Muscle of leg (tissue), 11 donors: ENCODE results near the gene GRID1. TPM values are rescaled to one million over a fixed set of nuclear protein-coding genes. Genes with fewer than 3 reads are reported as not detected.

ENCODE experiments used
- DNase-seq: peaks from one replicate; pipeline ENCODE4 v3.0.0; 2013
- H3K27ac ChIP-seq: one replicate; pipeline ENCODE4 v1.5.1; 2013; ENCODE audit warnings: mild to moderate bottlenecking, low read length, control low read depth
- H3K27me3 ChIP-seq: one replicate; pipeline ENCODE4 v1.6.1; 2013; ENCODE audit warnings: low read length; ENCODE audit not compliant: control insufficient read depth, insufficient read depth
- H3K36me3 ChIP-seq: one replicate; pipeline ENCODE4 v1.6.1; 2013; ENCODE audit warnings: low read length; ENCODE audit not compliant: control insufficient read depth, insufficient read depth
- H3K4me1 ChIP-seq: one replicate; pipeline ENCODE4 v1.6.1; 2013; ENCODE audit warnings: low read length; ENCODE audit not compliant: control insufficient read depth, insufficient read depth
- H3K4me3 ChIP-seq: one replicate; pipeline ENCODE4 v1.5.1; 2013; ENCODE audit warnings: low read length, control low read depth
- H3K9me3 ChIP-seq: replicated peaks from 2 replicates; pipeline ENCODE4 v1.6.1; 2013; ENCODE audit warnings: low read depth, low read length; ENCODE audit not compliant: control insufficient read depth
- WGBS: methylation state at CpG from one replicate; pipeline ENCODE4 v1.1.5; 2013; ENCODE audit warnings: missing lambda C conversion rate; ENCODE audit not compliant: insufficient coverage; 5-methylcytosine and 5-hydroxymethylcytosine counted together
- polyA plus RNA-seq, 8 donors: library from polyadenylated mRNA; unstranded; fragments of 120-200 nt; gene quantifications; one replicate each; pipeline versions ENCODE4 v1.2.1 to v1.2.3, GENCODE V29; 2013; ENCODE audit warnings: inconsistent platforms in 1 of 8, low replicate concordance in 1 of 8; ENCODE audit not compliant: insufficient read length in 8 of 8, insufficient read depth in 1 of 8
- total RNA-seq: library from RNA; stranded (reverse); fragments of 120-200 nt; gene quantifications from one replicate; pipeline ENCODE4 v1.2.4, GENCODE V29; 2013

Gene GRID1
- total and polyA plus RNA-seq, 9 donors: 2.4 to 6.1 (median 3.1) TPM

GRCh38 chr10:85863301-85864172 lies 503.1 kb downstream of the GRID1 start:
- DNase-seq: no peak
- no peaks in the 10 kb centered on the region for H3K27me3 ChIP-seq
- H3K4me3 ChIP-seq: no peak overlapping the region
- H3K9me3 ChIP-seq: no peaks in the 10 kb centered on the region
- H3K4me1 ChIP-seq: peaks cover 11% of the 10 kb centered on the region
- no peak overlapping the region for H3K27ac ChIP-seq
- WGBS: 32% methylated on average over 2 of the region's 7 CpGs
- no peaks in the 10 kb centered on the region for H3K36me3 ChIP-seq

- H3K27ac ChIP-seq: no peak overlapping the region
- H3K4me3 ChIP-seq: no peak overlapping the region
- no peaks in the 10 kb centered on the region for H3K27me3 ChIP-seq
- no peak for DNase-seq
- peaks cover 11% of the 10 kb centered on the region for H3K4me1 ChIP-seq
- no peaks in the 10 kb centered on the region for H3K36me3 ChIP-seq
- H3K9me3 ChIP-seq: no peaks in the 10 kb centered on the region
- 60% methylated on average over 1 of the region's 6 CpGs for WGBS
Observed at GRCh38 chr10:85862771-85863170, 503.8 kb downstream of the GRID1 start.

DNA sequence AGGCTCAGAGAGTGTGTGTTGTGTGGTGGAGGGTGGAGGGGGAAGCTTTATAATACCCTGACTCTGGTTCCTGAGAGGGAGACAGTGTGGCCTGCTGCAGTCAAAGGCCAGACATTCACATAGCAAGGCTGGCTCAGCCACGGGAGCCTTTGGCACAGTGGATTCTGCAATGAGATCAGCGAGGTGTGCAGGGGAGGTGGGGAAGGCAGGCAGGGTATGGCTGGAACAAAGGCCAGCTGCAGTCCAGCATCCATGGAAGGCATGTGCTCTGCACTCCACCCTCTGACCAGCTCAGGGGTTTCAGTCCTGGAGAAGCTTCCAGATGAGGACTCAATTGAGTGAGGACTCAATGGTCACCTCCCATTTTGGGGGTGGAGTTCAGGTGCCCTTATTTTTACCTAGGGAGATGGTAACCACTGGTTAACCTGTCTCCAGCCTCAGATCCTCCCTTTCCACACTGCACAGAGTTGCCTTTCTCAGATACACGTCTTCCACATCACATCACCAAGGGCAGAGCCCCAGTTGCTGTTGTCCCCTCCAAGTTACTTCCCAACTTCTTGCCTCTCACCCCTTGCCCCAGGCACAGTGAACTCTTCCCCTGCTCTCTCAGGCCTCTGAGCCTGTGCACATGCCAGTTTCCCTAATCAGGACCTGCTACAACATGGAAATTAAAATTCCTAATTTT lies 504.9 kb downstream of the GRID1 start:
- no peak overlapping the region for H3K4me3 ChIP-seq
- no peaks in the 10 kb centered on the region for H3K9me3 ChIP-seq
- no peak for DNase-seq
- no peaks in the 10 kb centered on the region for H3K36me3 ChIP-seq
- peaks cover 11% of the 10 kb centered on the region for H3K4me1 ChIP-seq
- H3K27me3 ChIP-seq: no peaks in the 10 kb centered on the region
- WGBS: 57% methylated on average over 3 of the region's 3 CpGs
- H3K27ac ChIP-seq: no peak overlapping the region

DNA sequence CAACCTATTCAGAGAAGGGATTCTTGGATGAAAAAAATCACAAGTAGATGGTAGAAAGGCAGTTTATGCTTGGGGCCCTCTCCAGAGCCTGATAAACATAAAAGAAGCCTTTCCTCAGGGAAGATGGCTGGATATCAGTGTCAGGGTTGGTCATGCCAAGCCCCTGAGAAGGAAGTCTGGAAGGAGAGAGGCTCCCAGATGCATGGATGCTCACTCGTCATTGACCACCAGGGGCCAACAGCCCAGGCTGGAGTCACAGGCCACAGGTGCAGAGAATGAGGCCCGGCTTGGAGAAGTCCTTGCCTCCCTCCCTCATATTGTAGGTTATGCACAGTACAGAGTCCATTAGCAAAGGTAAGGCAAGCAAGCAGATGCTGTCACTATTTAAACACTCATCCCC lies 506.7 kb downstream of the GRID1 start:
- no peak overlapping the region for H3K27ac ChIP-seq
- no peak overlapping the region for H3K4me3 ChIP-seq
- H3K36me3 ChIP-seq: no peaks in the 10 kb centered on the region
- H3K4me1 ChIP-seq: peaks cover 11% of the 10 kb centered on the region
- H3K27me3 ChIP-seq: no peaks in the 10 kb centered on the region
- WGBS: no CpG with 5 or more reads among the region's 2 CpGs
- DNase-seq: no peak
- no peaks in the 10 kb centered on the region for H3K9me3 ChIP-seq

DNA sequence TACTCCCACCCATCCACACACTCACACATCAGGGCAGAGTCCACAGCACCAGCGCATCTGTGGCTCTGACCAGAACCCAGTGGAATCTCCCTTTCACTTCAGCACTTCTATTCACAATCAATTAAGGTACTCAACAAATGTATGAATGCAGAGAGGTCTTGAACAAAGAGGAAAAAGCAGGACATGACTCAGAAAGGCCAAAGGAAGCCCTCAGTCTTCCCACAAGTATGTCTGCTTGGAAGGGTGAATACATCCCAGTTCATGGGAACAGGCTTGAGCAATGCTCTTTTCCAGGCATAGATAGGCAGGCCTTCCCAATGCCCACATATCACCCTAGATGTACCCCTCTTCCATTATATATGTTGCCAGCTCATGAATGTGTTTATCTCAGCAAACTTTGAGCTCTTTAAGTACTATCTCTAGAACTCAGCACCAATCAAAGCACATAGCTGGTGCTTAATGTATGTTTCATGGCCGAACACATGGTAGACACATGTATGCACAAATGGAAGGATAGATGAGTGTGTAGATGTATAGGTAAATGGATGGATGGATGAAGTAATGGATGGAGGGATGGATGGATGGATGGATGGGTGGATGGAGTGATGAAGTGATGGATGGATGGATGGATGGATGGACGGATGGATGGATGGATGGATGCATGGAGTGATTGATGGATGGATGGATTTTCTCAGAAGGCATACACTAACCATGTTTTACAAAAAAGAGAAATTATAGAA lies 507.6 kb downstream of the GRID1 start:
- no peaks in the 10 kb centered on the region for H3K9me3 ChIP-seq
- no peak for DNase-seq
- no peaks in the 10 kb centered on the region for H3K27me3 ChIP-seq
- 80% methylated on average over 1 of the region's 3 CpGs for WGBS
- no peaks in the 10 kb centered on the region for H3K36me3 ChIP-seq
- H3K27ac ChIP-seq: no peak overlapping the region
- H3K4me1 ChIP-seq: peaks cover 6% of the 10 kb centered on the region
- H3K4me3 ChIP-seq: no peak overlapping the region

GRCh38 chr10:85857791-85858190 lies 508.8 kb downstream of the GRID1 start:
- Histone ChIP-seq H3K4me1 (no peaks in the 10 kb centered on the region), H3K4me3 (no peak overlapping the region), H3K27me3 (no peaks in the 10 kb centered on the region), H3K36me3 (no peaks in the 10 kb centered on the region), H3K9me3 (peaks cover 2% of the 10 kb centered on the region), H3K27ac (no peak overlapping the region)
- no peak for DNase-seq
- WGBS: 92% methylated on average over 3 of the region's 3 CpGs

DNA sequence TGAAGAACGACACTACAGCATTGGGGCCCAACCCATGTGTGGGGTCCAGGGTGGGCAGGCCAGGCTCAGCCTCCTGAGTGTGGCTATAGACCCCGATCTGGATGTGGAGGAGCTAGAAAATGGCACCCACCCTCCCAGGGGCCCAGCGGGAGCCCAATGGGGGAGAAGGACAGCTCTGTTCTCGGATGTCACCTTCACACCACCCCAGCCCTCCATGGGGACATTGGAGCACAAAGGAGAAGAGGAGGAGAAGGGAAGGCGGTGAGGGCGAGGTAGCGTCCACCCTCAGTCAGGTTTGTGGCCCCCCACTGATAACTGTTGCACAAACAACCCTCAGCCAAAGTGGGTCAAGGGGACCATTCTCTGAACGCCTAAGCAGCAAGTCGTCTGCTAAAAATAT lies 509.3 kb downstream of the GRID1 start:
- Histone ChIP-seq H3K36me3 (no peaks in the 10 kb centered on the region), H3K9me3 (peaks cover 2% of the 10 kb centered on the region), H3K4me1 (no peaks in the 10 kb centered on the region), H3K27me3 (no peaks in the 10 kb centered on the region), H3K27ac (no peak overlapping the region), H3K4me3 (no peak overlapping the region)
- no peak for DNase-seq
- WGBS: 100% methylated on average over 1 of the region's 9 CpGs

- no peak for DNase-seq
- Histone ChIP-seq H3K9me3 (peaks cover 6% of the 10 kb centered on the region), H3K36me3 (no peaks in the 10 kb centered on the region), H3K27me3 (no peaks in the 10 kb centered on the region), H3K4me3 (no peak overlapping the region), H3K4me1 (peaks cover 5% of the 10 kb centered on the region), H3K27ac (no peak overlapping the region)
- WGBS: 84% methylated on average over 4 of the region's 6 CpGs
Observed at GRCh38 chr10:85851934-85852333, 514.7 kb downstream of the GRID1 start.

DNA sequence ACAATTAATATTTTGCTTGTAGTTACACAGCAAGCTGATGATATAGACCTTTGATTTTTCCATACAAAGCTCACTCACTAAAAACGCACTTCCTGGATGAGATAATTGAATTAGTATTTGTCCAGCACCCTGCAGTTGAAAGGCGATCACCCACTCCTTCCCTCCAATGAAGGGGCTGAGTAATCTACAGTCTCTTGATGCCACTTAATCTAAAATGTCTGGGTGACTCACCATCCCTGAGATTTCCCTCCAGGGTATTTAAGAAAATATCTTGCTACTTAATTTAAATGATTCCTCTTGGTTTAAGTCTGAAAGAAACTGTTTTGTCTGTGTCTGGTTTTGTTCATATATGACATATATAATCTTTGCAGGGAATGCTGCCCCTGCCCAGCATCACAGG lies 515.3 kb downstream of the GRID1 start:
- Histone ChIP-seq H3K27ac (no peak overlapping the region), H3K4me3 (no peak overlapping the region), H3K27me3 (no peaks in the 10 kb centered on the region), H3K9me3 (peaks cover 6% of the 10 kb centered on the region), H3K4me1 (peaks cover 5% of the 10 kb centered on the region), H3K36me3 (no peaks in the 10 kb centered on the region)
- no peak for DNase-seq
- WGBS: no CpG with 5 or more reads among the region's 2 CpGs

GRCh38 chr10:85850736-85851135 lies 515.9 kb downstream of the GRID1 start:
- peaks cover 5% of the 10 kb centered on the region for H3K4me1 ChIP-seq
- H3K27me3 ChIP-seq: no peaks in the 10 kb centered on the region
- no peak overlapping the region for H3K4me3 ChIP-seq
- H3K36me3 ChIP-seq: no peaks in the 10 kb centered on the region
- 100% methylated on average over 1 of the region's 3 CpGs for WGBS
- H3K27ac ChIP-seq: no peak overlapping the region
- peaks cover 6% of the 10 kb centered on the region for H3K9me3 ChIP-seq
- no peak for DNase-seq
